GF-D8 (cell line): ENCODE measurements around the gene ENGASE.

ENCODE experiments used
- DNase-seq: peaks from one replicate; lab custom pipeline; 2025; lab: John Stamatoyannopoulos, UW

ENGASE gene

DNA sequence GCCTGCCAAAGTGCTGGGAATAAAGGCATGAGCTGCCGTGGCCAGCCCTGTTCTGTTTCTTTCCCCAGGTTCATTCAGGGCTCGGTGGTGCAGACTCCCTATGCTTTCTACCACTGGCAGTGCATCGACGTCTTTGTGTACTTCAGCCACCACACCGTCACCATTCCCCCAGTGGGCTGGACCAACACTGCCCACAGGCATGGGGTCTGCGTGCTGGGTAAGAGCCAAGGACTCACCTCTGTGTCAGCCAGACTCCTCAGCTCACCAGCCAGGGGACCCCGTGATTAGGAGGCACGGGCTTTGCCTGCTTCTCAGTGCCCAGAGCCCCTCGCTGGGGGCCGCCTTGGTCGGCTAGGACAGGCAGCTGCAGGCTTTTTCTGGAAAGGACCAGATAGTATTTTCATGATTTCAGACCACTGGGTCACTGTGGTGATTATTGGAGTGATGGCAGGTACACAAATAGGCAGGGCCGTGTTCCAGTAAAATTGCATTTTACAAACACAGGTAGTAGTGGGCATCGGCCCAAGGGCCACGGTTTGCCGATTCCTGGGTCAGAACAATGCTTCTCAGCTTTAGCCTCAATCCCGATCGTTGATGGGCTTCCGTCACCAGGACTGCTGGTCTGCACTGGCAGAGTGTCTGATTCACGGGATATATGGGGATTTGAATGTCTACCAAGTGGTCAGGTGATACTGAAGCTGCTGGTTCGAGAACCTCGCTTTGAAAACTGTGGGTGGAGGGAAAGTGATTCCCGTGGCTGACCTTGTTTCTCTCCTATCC is 5.0 kb downstream of the ENGASE start:
- DNase-seq: no peak

GRCh38 chr17:79080349-79080748 is 5.7 kb downstream of the ENGASE start:
- DNase-seq: no peak

GRCh38 chr17:79080761-79081290 is 6.2 kb downstream of the ENGASE start:
- no peak for DNase-seq

GRCh38 chr17:79081571-79082276 is 7.1 kb downstream of the ENGASE start:
- no peak for DNase-seq

GRCh38 chr17:79082311-79083190 is 7.9 kb downstream of the ENGASE start:
- DNase-seq: no peak

DNA sequence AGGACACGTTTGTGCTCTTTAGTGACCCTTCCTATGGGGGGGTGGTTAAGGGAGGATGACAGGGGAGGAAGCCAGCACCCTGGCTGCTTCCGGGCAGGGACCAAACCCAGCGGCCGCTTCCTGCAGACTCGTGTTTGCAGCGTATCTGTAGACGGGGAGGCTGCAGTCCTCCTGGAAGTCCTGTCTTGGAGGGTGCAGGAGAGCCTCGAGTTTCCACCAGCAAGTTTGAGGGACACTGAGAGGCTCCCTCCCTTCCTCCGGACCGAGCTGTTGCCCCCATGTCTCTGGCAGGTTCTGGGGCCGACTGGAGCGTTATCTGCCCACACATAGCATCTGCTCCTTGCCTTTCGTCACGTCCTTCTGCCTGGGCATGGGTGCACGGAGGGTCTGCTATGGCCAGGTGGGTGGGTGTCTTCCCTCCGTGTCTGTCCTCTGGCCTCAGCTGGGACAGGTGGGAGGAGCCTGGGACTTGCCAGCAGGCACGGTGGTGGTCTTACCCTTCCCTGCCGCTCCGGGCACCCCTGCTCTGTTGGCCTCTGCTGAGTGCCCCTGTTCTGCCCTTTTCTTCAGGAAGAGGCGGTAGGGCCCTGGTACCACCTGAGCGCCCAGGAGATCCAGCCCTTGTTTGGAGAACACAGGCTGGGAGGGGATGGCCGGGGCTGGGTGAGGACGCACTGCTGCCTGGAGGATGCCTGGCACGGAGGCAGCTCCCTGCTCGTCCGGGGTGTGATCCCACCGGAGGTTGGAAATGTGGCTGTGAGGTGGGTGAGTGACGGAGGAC is 8.8 kb downstream of the ENGASE start:
- no peak for DNase-seq

DNA sequence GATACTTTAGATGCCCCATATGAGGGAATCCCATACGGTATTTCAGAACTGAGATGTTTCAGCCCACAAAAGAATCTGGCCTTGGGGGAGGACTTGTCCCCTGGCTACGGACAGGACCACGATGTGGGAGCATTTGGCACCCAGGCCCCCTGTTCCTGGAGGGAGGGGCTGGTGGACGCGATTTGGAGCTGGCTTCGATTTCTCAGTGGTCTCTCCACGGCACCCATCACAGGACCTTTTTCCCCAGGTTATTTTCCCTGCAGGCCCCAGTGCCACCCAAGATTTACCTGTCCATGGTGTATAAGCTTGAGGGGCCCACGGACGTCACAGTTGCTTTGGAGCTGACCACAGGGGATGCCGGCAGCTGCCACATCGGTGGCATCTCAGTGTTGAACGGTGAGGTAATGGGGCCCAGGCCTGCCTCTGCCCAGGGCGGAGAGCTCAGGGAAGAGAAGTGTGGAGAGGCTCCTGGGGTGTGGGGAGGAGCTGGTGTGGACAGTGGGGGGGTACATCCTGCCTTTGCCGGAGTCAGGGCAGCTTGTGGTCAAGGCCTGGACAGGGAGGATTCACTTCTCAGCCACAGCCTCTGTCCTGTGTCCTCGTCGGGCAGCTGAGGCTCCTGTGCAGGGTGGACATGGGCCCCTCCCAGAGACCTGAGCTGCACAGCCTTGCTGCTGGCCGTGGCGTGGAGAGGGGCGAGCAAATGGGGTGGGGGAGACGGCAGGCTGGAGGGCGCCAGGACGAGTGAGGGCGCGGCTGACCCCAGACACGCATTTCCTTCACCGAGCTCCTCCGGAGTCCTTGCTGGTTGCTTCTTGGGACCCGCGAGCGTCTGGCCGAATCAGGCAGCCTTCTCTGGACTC is 9.9 kb downstream of the ENGASE start:
- DNase-seq: no peak

DNA sequence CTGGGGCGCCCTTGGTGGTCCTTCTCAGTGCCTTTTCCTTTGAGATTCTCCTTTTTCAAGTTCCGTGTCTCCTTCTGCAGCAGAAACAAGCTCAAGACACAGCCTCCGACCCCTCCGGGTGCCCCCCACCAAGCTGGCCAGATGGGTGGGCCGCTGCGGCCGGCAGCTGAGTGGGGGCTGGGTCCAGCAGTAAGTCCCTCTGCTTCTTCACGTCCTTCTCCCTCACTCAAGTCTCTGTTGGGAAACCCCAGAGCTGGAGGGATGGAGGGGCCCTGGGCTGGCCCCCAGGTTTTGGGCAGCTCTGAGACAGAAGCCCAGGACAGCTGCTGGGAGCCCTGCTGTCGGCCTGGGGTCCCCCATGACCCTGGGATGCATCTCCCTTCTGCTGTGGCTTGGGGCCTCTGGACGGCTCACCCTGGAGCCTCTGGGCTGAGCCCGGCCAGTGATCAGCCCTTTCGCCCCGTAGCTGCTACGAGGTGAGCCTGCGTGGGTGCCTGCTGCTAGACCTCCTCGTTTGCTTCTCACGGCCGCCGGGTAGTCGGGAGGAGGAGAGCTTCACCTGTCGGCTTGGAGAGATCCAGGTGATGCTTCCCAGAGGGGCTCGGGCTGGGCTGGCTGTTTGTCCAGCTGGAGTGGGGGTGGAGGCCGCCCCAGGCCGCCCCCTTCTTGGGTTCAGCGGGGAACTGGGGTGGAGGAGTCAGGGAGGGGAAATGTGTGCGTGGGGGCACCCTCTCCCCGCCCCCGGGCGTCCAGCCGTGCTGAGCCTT is 10.7 kb downstream of the ENGASE start:
- DNase-seq: no peak

- no peak for DNase-seq
These were observed 11.4 kb downstream of the ENGASE start for GRCh38 chr17:79085921-79086551.

DNA sequence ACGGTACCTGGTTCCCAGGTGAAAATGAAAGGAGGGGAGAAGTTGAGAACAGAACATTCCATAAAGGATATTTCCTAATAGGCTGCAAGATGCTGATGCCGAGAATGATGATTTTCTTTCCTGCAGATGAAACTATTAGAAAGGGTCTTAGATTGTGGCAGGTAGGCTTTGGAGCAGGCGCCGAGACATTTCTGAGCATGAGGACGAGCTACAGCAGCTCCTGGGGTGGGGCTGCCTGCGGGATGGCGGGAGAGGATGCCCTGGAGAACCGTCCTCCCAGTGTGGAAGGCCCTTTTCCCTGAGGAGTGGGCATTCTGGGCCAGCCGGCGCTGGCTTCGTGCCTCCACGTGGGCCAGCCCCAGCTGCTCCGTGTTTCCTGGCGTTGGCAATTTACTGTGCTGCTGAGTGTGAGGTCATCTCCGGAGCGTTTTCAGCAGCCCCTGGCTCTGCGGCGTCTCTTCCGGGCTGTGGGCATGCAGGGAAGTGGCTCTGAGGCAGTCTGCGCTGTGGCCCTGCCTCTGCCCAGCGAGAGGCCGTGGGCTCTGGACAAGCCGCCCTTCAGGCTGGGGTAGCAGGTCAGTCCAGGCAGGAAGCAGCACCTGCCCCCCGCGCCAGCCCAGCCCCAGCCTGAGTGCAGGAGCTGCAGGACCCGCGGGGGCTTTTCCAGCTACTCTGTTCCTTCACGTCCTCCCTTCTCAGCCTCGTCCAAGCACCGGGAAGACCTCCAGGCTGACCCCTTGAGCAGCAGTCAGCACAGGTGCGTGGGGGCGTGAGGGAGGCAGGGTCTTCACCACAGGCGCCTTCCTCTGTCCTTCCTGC is 12.2 kb downstream of the ENGASE start:
- no peak for DNase-seq

GRCh38 chr17:79087428-79088143 is 13.0 kb downstream of the ENGASE start:
- no peak for DNase-seq

DNA sequence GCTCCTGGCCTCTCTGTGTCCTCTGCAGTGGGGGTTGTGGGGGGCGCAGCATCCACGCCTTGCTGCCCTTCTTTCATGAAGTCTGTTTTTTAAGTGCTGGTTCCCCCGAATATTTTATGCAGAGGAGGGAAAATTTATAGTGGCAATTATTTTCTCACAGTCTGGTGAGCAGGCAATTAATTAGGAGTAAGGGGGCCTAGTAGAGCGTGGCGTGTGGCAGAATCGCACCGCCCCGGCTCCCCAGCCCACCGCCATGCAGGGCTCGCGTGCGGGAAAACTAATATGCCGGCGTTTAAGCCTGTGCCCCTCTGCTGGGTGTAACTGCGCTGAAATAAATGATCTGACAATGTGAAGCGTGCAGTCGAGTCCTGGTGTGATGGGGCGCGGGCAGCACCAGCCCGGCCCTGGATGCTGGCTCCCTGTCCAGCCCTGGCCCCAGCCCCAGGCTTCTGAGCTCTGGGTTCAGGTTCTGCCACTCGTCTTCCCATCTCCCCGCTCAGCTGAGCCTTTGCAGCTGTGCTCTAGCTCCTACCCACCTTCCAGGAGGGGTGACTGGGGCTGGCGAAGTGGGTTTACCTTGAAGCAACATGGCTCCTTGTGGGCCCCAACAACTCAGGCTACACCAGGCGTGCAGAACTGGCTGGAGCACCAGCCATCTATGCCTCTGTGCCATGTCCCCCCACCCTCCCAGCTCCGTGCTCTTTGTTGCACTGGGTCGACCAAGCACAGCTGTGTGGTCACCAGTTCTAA is 13.8 kb downstream of the ENGASE start:
- DNase-seq: no peak

DNA sequence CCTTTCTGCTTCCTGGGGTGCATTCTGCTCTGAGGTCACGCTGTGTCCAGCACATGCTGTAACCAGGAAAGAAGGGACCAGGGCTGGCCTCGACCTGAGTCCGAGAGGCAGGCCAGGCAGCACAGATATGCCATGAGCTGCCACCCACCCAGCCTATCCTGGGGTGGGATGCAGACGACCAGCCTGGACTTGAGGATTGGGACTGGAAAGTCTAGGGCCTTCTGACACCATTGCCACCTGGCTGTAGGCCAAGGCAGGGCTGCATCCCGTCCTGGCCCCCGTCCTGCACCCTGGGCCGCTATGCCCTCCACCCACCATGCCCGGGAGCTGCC is 14.3 kb downstream of the ENGASE start:
- DNase-seq: no peak

- DNase-seq: no peak
These were observed 15.3 kb downstream of the ENGASE start for GRCh38 chr17:79089720-79090442.

DNA sequence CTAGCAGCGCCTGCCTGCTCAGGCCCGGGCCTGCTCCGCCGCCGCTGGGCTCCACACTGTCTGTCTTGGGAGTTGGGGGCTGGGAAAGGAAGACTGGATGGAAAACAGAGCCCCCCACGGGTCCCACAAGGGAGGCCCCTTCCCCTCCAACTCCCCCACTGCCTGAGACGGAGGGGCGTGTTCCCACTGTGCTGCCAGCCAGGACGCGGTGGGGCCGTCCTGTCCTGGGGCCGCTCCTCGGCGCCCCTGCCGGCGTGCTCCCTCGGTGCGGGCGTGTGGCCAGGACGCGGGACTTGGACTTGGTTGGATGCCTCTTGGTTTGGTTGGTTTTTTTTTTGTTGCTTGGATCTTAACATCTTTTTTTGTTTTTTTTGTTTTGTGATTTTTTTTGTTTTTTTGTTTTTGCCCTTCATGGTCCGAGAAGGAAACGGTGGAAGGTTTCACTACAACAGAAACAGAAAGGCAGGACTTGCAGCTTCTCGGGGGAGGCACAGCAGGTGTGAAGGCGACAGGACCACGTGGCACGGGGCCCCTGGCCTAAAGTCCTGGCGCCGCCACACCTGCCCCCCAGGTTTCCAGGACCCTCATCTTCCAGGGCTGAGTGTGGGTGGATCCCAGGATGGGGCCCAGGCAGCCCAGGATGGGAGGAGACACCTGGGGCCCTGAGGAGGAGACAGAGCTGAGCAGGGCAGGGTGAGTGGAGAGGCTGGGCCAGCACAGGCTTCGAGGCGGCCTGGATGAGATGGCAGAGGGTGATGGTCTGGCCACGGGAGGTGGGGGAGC is 16.0 kb downstream of the ENGASE start:
- DNase-seq: no peak

GRCh38 chr17:79091226-79091670 is 16.6 kb downstream of the ENGASE start:
- DNase-seq: no peak
